HUES6 (cell line): ENCODE measurements around the gene CAPN9.

ENCODE experiments used
- H3K27ac ChIP-seq: 2 replicates; pipeline ENCODE4 v1.7.0; 2013; ENCODE audit warnings: low read depth, mild to moderate bottlenecking, low read length, inconsistent platforms
- H3K27me3 ChIP-seq: 2 replicates; pipeline ENCODE4 v1.6.1; 2013; ENCODE audit warnings: low read length; ENCODE audit not compliant: control insufficient read depth, insufficient read depth
- H3K36me3 ChIP-seq: 2 replicates; pipeline ENCODE4 v1.6.1; 2013; ENCODE audit warnings: low read length; ENCODE audit not compliant: control insufficient read depth, insufficient read depth
- H3K4me1 ChIP-seq: 2 replicates; pipeline ENCODE4 v1.6.1; 2013; ENCODE audit warnings: low read length; ENCODE audit not compliant: control insufficient read depth, insufficient read depth
- H3K4me3 ChIP-seq: 2 replicates; pipeline ENCODE4 v1.5.1; 2013; ENCODE audit warnings: low read depth, low read length
- H3K9ac ChIP-seq: one replicate; pipeline ENCODE4 v1.6.1; 2013; ENCODE audit warnings: mild to moderate bottlenecking, low read length
- H3K9me3 ChIP-seq: 2 replicates; pipeline ENCODE4 v1.6.1; 2013; ENCODE audit warnings: low read depth, low read length; ENCODE audit not compliant: control insufficient read depth, insufficient read depth

CAPN9 gene

GRCh38 chr1:230792691-230793462 lies 45.7 kb downstream of the CAPN9 start:
- H3K27me3 ChIP-seq, result peaks cover 73% of the 10 kb centered on the region
- no peak overlapping the region for H3K4me3 ChIP-seq
- H3K9me3 ChIP-seq, result no peaks in the 10 kb centered on the region
- no peak overlapping the region for H3K9ac ChIP-seq
- H3K36me3 ChIP-seq, result no peaks in the 10 kb centered on the region
- no peak overlapping the region for H3K27ac ChIP-seq
- no peaks in the 10 kb centered on the region for H3K4me1 ChIP-seq

GRCh38 chr1:230793463-230793745 lies 46.2 kb downstream of the CAPN9 start:
- Histone ChIP-seq H3K4me1 (no peaks in the 10 kb centered on the region), H3K9me3 (no peaks in the 10 kb centered on the region), H3K36me3 (no peaks in the 10 kb centered on the region), H3K27ac (no peak overlapping the region), H3K27me3 (peaks cover 67% of the 10 kb centered on the region), H3K4me3 (no peak overlapping the region), H3K9ac (no peak overlapping the region)

GRCh38 chr1:230794431-230794830 lies 47.2 kb downstream of the CAPN9 start:
- H3K4me1 ChIP-seq, result no peaks in the 10 kb centered on the region
- no peaks in the 10 kb centered on the region for H3K9me3 ChIP-seq
- H3K9ac ChIP-seq, result no peak overlapping the region
- no peaks in the 10 kb centered on the region for H3K36me3 ChIP-seq
- H3K4me3 ChIP-seq, result no peak overlapping the region
- peaks cover 57% of the 10 kb centered on the region for H3K27me3 ChIP-seq
- no peak overlapping the region for H3K27ac ChIP-seq

- H3K4me1 ChIP-seq, result no peaks in the 10 kb centered on the region
- no peak overlapping the region for H3K4me3 ChIP-seq
- no peaks in the 10 kb centered on the region for H3K9me3 ChIP-seq
- no peak overlapping the region for H3K27ac ChIP-seq
- peaks cover 51% of the 10 kb centered on the region for H3K27me3 ChIP-seq
- H3K9ac ChIP-seq, result no peak overlapping the region
- H3K36me3 ChIP-seq, result no peaks in the 10 kb centered on the region
Measured at GRCh38 chr1:230794871-230795605, 47.9 kb downstream of the CAPN9 start.

GRCh38 chr1:230796626-230797025 lies 49.4 kb downstream of the CAPN9 start:
- Histone ChIP-seq H3K9me3 (no peaks in the 10 kb centered on the region), H3K4me3 (no peak overlapping the region), H3K36me3 (no peaks in the 10 kb centered on the region), H3K27ac (no peak overlapping the region), H3K9ac (no peak overlapping the region), H3K4me1 (no peaks in the 10 kb centered on the region), H3K27me3 (peaks cover 44% of the 10 kb centered on the region)

- Histone ChIP-seq H3K9me3 (no peaks in the 10 kb centered on the region), H3K9ac (no peak overlapping the region), H3K27me3 (peaks cover 41% of the 10 kb centered on the region), H3K4me3 (no peak overlapping the region), H3K36me3 (no peaks in the 10 kb centered on the region), H3K4me1 (no peaks in the 10 kb centered on the region), H3K27ac (no peak overlapping the region)
Measured at GRCh38 chr1:230797376-230797920, 50.3 kb downstream of the CAPN9 start.

GRCh38 chr1:230797942-230798365 lies 50.8 kb downstream of the CAPN9 start:
- Histone ChIP-seq H3K9ac (no peak overlapping the region), H3K4me3 (no peak overlapping the region), H3K4me1 (no peaks in the 10 kb centered on the region), H3K36me3 (no peaks in the 10 kb centered on the region), H3K9me3 (no peaks in the 10 kb centered on the region), H3K27me3 (peaks cover 37% of the 10 kb centered on the region), H3K27ac (no peak overlapping the region)

- no peak overlapping the region for H3K27ac ChIP-seq
- H3K36me3 ChIP-seq, result no peaks in the 10 kb centered on the region
- H3K27me3 ChIP-seq, result peaks cover 36% of the 10 kb centered on the region
- H3K9me3 ChIP-seq, result no peaks in the 10 kb centered on the region
- H3K9ac ChIP-seq, result no peak overlapping the region
- no peak overlapping the region for H3K4me3 ChIP-seq
- no peaks in the 10 kb centered on the region for H3K4me1 ChIP-seq
Measured at GRCh38 chr1:230798491-230798890, 51.3 kb downstream of the CAPN9 start.

- no peak overlapping the region for H3K4me3 ChIP-seq
- H3K9ac ChIP-seq, result no peak overlapping the region
- H3K4me1 ChIP-seq, result no peaks in the 10 kb centered on the region
- peaks cover 23% of the 10 kb centered on the region for H3K27me3 ChIP-seq
- no peak overlapping the region for H3K27ac ChIP-seq
- no peaks in the 10 kb centered on the region for H3K9me3 ChIP-seq
- no peaks in the 10 kb centered on the region for H3K36me3 ChIP-seq
Measured at GRCh38 chr1:230800891-230801840, 54.0 kb downstream of the CAPN9 start.

- H3K27me3 ChIP-seq, result peaks cover 8% of the 10 kb centered on the region; the same call in 1 of the 2 replicates
- no peaks in the 10 kb centered on the region for H3K9me3 ChIP-seq
- H3K9ac ChIP-seq, result no peak overlapping the region
- no peak overlapping the region for H3K4me3 ChIP-seq
- H3K4me1 ChIP-seq, result no peaks in the 10 kb centered on the region
- H3K27ac ChIP-seq, result no peak overlapping the region
- H3K36me3 ChIP-seq, result no peaks in the 10 kb centered on the region
Measured at GRCh38 chr1:230804396-230804795, 57.2 kb downstream of the CAPN9 start.
